Endothelial cell of umbilical vein (primary cell): Measurements from ENCODE around the gene MYO6. TPM values are rescaled to one million over a fixed set of nuclear protein-coding genes. Genes with fewer than 3 reads are reported as not detected.

ENCODE experiments used
- BruUV-seq: library from RNA; stranded (reverse); fragments of 400-500 nt; replicated peaks from 2 replicates; lab custom pipeline; 2021; lab: Mats Ljungman, UMichigan
- CTCF ChIA-PET: fragments of 300-600, 350-600 bp; sonication (Branson Sonifier 250); formaldehyde crosslinking; loops from one replicate; lab custom pipeline; 2021; ENCODE audit warnings: antibody characterized with exemption, inconsistent platforms; lab: Charles Lee
- POLR2A ChIA-PET: fragments of 300-600, 350-600 bp; sonication (Branson Sonifier 250); formaldehyde crosslinking; loops from one replicate; lab custom pipeline; 2021; ENCODE audit warnings: antibody characterized with exemption, inconsistent platforms; lab: Charles Lee
- DNase-seq: peaks from one replicate; pipeline ENCODE4 v3.0.0-alpha.2; 2011; ENCODE audit warnings: low read depth, low spot score
- FAIRE-seq: peaks from 2 replicates; lab custom pipeline; 2011; peaks lifted over from hg19 to GRCh38; lab: Jason Lieb, UNC
- H2AFZ ChIP-seq: 2 replicates; pipeline ENCODE4 v1.6.0; 2012; ENCODE audit warnings: low read depth, low read length, control low read depth, inconsistent platforms
- H3K27ac ChIP-seq: 2 replicates; pipeline ENCODE4 v1.5.1; 2011; ENCODE audit warnings: low read depth, mild to moderate bottlenecking, control low read depth, low read length, moderate library complexity; ENCODE audit not compliant: insufficient read depth
- H3K27me3 ChIP-seq, 2 experiments: 2 replicates each; pipeline versions ENCODE4 v1.6.0 to v1.6.1; 2011; ENCODE audit warnings: low read length in 2 of 2, mixed read lengths in 1 of 2; ENCODE audit not compliant: control insufficient read depth in 2 of 2, insufficient read depth in 2 of 2
- H3K36me3 ChIP-seq, 2 experiments: 2 replicates in 1 of 2; 3 replicates in 1 of 2; pipeline ENCODE4 v1.5.1; 2011; ENCODE audit warnings: low read length in 2 of 2, mild to moderate bottlenecking in 1 of 2, moderate library complexity in 1 of 2; ENCODE audit not compliant: control insufficient read depth in 2 of 2, insufficient read depth in 2 of 2; ENCODE audit errors: extremely low read depth in 1 of 2
- H3K4me1 ChIP-seq: 3 replicates; pipeline ENCODE4 v1.5.1; 2011; ENCODE audit warnings: mild to moderate bottlenecking, low read length; ENCODE audit not compliant: control insufficient read depth, insufficient read depth; ENCODE audit errors: extremely low read depth
- H3K4me2 ChIP-seq: 2 replicates; pipeline ENCODE4 v1.6.1; 2011; ENCODE audit warnings: low read length, control low read depth, mixed read lengths; ENCODE audit not compliant: insufficient read depth
- H3K4me3 ChIP-seq, 3 experiments: fragments of 200-600 bp in 1 of 3; sonication (generic), shearing (Covaris generic) in 1 of 3; replicated peaks in 1 of 3; 2 replicates each; pipeline ENCODE4 v1.5.1; 2011 to 2016; ENCODE audit warnings: control low read depth in 3 of 3, low read length in 3 of 3, mild to moderate bottlenecking in 2 of 3, inconsistent platforms in 1 of 3, low read depth in 1 of 3, moderate library complexity in 1 of 3; ENCODE audit not compliant: insufficient read depth in 1 of 3
- H3K79me2 ChIP-seq: 2 replicates; pipeline ENCODE4 v1.6.0; 2012; ENCODE audit warnings: low read length, inconsistent platforms; ENCODE audit not compliant: control insufficient read depth, insufficient read depth
- H3K9ac ChIP-seq: replicated peaks from 2 replicates; pipeline ENCODE3; 2011; ENCODE audit warnings: low read length, control low read depth; ENCODE audit not compliant: insufficient read depth; ENCODE audit errors: extremely low read depth
- H3K9me1 ChIP-seq: replicated peaks from 3 replicates; pipeline ENCODE4 v1.6.0; 2011; ENCODE audit warnings: mild to moderate bottlenecking, low read length; ENCODE audit not compliant: control insufficient read depth, insufficient read depth; ENCODE audit errors: extremely low read depth
- H3K9me3 ChIP-seq: replicated peaks from 2 replicates; pipeline ENCODE4 v1.5.1; 2012; ENCODE audit warnings: low read length, inconsistent platforms; ENCODE audit not compliant: control insufficient read depth, insufficient read depth
- H4K20me1 ChIP-seq: replicated peaks from 2 replicates; pipeline ENCODE3; 2011; ENCODE audit warnings: mild to moderate bottlenecking, low read length; ENCODE audit not compliant: control insufficient read depth, insufficient read depth; ENCODE audit errors: extremely low read depth
- EZH2 ChIP-seq: IDR thresholded peaks from 2 replicates; pipeline ENCODE4 v1.6.1; 2012; ENCODE audit warnings: borderline replicate concordance, low read depth, mild to moderate bottlenecking, moderate library complexity, low read length, inconsistent platforms; ENCODE audit not compliant: severe bottlenecking
- FOS ChIP-seq: IDR thresholded peaks from 2 replicates; pipeline ENCODE4 v1.6.1; 2011; ENCODE audit warnings: mild to moderate bottlenecking, low read length, moderate library complexity, borderline replicate concordance; ENCODE audit not compliant: insufficient read depth
- GATA2 ChIP-seq: IDR thresholded peaks from 2 replicates; pipeline ENCODE4 v1.7.0; 2011; ENCODE audit warnings: low read depth, mild to moderate bottlenecking, moderate library complexity, mixed read lengths, low read length; ENCODE audit not compliant: insufficient read length, insufficient read depth
- JUN ChIP-seq: IDR thresholded peaks from 2 replicates; pipeline ENCODE4 v1.6.1; 2011; ENCODE audit warnings: borderline replicate concordance, low read depth; ENCODE audit not compliant: insufficient read length, insufficient read depth
- MYC ChIP-seq: IDR thresholded peaks from one replicate; pipeline ENCODE4 v1.6.1; 2011; ENCODE audit warnings: mild to moderate bottlenecking, low read depth, low read length
- POLR2A ChIP-seq: IDR thresholded peaks from 2 replicates; pipeline ENCODE4 v1.6.1; 2012; ENCODE audit warnings: low read depth, mild to moderate bottlenecking, control low read depth, low read length
- POLR2AphosphoS5 ChIP-seq: IDR thresholded peaks from 2 replicates; pipeline ENCODE4 v1.6.1; 2012; ENCODE audit warnings: low read depth, mild to moderate bottlenecking, control low read depth, low read length, moderate library complexity; ENCODE audit not compliant: insufficient read depth
- dilution Hi-C: fragments of 300-500 bp; cut with MboI; formaldehyde crosslinking; loops from one replicate; pipeline ENCODE4 v1.15.0; 2019; ENCODE audit warnings: low sequenced_read_pairs; ENCODE audit not compliant: extremely low pct_ligation_motif_present
- intact Hi-C: fragments of 100-400 bp; cut with micrococcal nuclease; formaldehyde crosslinking; loops from one replicate; pipeline ENCODE4 v1.10.0; 2022
- polyA plus RNA-seq, 4 experiments: library from polyadenylated mRNA; depleted of rRNA in 3 of 4; stranded (reverse) in 3 of 4; unstranded in 1 of 4; fragments of >200 nt; gene quantifications; 2 replicates each; pipeline versions ENCODE4 v1.2.1 to v1.2.3, GENCODE V29; 2011 to 2012; ENCODE audit warnings: missing spikeins in 1 of 4
- total RNA-seq: library from RNA; stranded (reverse); gene quantifications from 2 replicates; pipeline ENCODE4 v1.2.3, GENCODE V29; 2021
- TF ChIP-seq, protein P1 (sequence below): IDR thresholded peaks from 2 replicates; pipeline ENCODE4 v1.6.1; 2011; ENCODE audit not compliant: insufficient read depth, insufficient read length
- TF ChIP-seq, protein P2 (sequence below), 2 donors: IDR thresholded peaks; 1 replicate in 1 of 2; 2 replicates in 1 of 2; pipeline ENCODE4 v1.5.1; 2011; ENCODE audit warnings: low read length in 2 of 2, mild to moderate bottlenecking in 2 of 2, moderate library complexity in 2 of 2, control low read depth in 1 of 2, inconsistent platforms in 1 of 2, low read depth in 1 of 2; ENCODE audit not compliant: insufficient read depth in 1 of 2; ENCODE audit errors: extremely low read depth in 1 of 2

Gene MYO6
- total and polyA plus RNA-seq, 2 donors (not counting 3 experiments of a cell fraction or from before 2014, with no cell fraction given), result 15.5 to 68.0 TPM

DNA sequence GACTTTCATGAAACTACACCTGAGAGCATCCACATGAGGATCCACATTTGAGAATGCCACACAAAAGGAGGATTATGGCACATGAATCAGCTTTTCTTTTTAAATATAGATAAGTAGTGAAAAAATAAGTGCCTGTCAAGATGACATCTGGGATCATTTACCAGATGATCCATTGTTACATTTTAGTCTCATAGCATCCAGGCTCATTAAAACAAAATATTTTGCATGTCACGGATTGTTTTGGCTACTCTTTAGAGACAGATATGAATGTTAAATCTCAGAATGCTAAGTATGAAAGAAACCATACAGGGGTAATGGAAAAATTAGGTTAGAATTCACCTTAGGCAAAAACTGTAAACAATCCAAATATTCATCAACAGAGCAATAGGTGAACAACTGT lies 66.7 kb downstream of the MYO6 start:
- Histone ChIP-seq H4K20me1 (peaks cover 2% of the 10 kb centered on the region), H3K27me3 (no peaks in the 10 kb centered on the region), H3K27ac (no peak overlapping the region), H3K9ac (no peak overlapping the region), H3K9me1 (no peaks in the 10 kb centered on the region), H3K4me2 (no peak overlapping the region), H3K36me3 (peaks cover 2 to 5% of the 10 kb centered on the region in 2 experiments), H2AFZ (no peak overlapping the region), H3K9me3 (no peaks in the 10 kb centered on the region), H3K4me3 (no peak overlapping the region), H3K79me2 (peaks cover 6% of the 10 kb centered on the region), H3K4me1 (no peaks in the 10 kb centered on the region)
- no TSS peak for BruUV-seq
- DNase-seq (no peak), FAIRE-seq (no peak)
- dilution Hi-C loops (no loop called here), intact Hi-C loops (no loop called here)
- CTCF ChIA-PET, result no interaction called here
- TF ChIP-seq, protein P1, sequence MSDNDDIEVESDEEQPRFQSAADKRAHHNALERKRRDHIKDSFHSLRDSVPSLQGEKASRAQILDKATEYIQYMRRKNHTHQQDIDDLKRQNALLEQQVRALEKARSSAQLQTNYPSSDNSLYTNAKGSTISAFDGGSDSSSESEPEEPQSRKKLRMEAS, result no peak
- TF ChIP-seq, protein P2, sequence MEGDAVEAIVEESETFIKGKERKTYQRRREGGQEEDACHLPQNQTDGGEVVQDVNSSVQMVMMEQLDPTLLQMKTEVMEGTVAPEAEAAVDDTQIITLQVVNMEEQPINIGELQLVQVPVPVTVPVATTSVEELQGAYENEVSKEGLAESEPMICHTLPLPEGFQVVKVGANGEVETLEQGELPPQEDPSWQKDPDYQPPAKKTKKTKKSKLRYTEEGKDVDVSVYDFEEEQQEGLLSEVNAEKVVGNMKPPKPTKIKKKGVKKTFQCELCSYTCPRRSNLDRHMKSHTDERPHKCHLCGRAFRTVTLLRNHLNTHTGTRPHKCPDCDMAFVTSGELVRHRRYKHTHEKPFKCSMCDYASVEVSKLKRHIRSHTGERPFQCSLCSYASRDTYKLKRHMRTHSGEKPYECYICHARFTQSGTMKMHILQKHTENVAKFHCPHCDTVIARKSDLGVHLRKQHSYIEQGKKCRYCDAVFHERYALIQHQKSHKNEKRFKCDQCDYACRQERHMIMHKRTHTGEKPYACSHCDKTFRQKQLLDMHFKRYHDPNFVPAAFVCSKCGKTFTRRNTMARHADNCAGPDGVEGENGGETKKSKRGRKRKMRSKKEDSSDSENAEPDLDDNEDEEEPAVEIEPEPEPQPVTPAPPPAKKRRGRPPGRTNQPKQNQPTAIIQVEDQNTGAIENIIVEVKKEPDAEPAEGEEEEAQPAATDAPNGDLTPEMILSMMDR (IDR thresholded peaks at IDR 0.05; ENCODE audit: extremely low read depth in 1 of 2, insufficient read depth in 1 of 2, low read depth in 1 of 2, low read length in 2 of 2), result no peak
- TF ChIP-seq GATA2 (no peak), FOS (no peak), POLR2AphosphoS5 (no peak), POLR2A (no peak), JUN (no peak), MYC (no peak), EZH2 (no peak)
- POLR2A ChIA-PET, result no interaction called here
